NCI-H1105 (cell line): ENCODE data around the gene AVPR2.

Experiments
- DNase-seq: peaks from one replicate; lab custom pipeline; 2025; lab: John Stamatoyannopoulos, UW

AVPR2 gene

DNA sequence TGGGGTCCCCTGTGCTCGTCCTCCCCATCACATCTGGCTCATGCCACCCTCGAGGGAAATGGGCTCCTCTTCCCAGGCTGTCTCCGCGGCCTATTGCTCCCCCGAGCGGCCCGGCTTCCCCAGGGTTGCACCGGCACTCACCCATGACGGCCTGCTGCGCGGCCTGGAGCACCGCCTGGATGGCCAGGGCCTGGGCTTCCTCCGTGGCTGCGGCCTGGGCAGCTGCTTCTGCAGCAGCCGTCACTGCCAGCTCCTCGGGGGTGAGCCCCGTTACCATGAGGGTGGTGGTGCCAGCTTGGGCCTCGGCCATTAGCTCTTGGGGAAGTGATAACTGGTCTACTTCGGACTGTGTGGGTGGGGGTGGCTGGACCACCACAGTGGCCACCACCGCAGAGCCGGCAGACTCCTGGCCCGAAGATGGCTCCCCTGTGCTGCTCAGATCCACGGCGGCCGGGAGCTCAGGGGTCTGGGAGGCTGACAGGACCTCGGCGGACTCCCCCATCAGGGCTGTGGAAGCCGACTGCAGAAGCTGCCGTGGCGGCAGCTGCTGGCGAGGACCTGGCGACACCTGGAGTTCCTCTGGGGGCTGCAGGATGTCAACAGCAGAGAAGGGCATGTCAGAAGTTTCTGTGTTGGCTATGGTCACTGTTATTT, 48.0 kb downstream of the AVPR2 start:
- no peak for DNase-seq

DNA sequence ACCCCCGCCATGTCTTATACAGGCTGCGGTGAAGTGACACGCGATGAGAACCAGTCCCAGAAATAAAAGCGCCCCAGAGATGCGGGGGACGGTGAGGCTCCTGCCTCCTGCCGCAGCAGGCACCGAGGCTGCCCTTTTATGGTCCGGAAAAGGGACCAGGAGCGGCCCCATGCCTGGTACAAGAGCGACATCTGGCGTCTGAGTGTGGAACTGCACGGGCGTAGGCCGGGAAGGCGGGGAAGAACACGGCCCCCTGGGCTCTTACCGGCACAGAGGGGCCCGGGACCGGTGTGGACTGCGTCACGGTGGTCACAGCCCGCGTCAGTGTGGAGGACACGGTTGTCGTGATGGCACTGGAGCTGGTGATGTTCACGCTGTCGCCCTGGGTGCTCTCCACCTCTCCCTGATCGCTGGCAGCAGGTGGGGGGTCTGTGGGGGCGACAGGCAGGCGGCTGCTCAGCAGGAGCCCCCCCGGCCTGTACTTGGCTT, 48.9 kb downstream of the AVPR2 start:
- peak; percentile 31 for DNase-seq

DNA sequence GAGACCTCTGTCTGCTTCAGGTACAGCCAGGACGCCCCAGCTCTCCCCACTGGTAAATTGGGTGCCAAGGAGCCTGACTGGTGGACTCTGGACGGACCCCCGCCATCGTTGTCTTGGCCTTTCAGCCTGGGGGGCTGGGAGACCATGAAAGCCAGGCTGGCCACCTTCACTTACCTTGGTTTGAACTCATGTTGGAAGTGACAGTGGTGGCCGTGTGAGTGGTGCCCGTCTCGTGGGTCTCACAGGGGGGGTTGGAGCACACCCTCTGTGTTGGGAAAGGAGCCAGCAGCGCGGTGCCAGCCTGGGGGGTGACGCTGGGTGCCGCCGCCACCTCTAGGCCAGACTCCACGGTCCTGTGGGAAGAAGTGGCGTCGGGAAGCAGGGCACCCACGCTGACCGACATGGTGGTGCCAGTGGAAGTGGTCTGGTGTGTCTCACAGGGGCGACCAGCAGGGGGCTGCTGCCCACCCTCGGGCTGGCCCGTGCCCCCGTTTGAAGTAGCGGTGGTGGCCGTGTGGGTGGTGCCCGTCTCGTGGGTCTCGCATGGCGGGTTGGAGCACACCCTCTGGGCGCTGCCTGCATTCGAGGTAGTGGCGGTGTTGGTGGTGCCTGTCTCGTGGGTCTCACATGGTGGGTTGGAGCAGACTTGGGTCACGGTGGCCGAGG, 49.6 kb downstream of the AVPR2 start:
- no peak for DNase-seq

DNA sequence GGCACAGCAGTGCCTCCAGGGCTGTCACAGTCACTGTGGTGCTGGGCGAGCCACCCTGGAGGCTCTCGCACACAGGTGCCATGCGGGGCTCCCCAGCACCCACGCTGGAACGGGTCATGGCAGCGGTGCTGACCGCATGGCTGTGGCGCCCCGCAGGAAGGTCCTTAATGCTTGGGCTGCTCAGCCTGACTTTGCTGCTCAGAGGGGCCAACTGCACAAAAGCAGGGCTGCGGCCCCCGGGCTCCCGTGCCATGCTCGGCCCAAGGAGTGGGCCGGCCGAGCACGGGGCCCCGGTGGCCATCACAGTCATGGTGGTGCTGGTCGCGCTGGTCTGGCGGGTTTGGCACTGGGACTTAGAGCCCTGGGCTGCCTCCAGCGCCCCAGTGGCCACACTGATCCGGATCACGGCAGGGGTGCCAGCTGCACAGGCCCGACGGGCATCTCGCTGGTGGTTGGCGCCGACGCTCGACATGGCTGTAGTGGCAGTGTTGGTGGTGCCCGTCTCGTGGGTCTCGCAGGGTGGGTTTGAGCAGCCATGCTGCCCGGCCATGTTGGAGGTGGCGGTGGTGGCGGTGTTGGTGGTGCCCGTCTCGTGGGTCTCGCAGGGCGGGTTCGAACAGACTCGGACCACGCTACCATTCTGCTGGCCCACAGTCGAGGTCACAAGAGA, 50.2 kb downstream of the AVPR2 start:
- no peak for DNase-seq

DNA sequence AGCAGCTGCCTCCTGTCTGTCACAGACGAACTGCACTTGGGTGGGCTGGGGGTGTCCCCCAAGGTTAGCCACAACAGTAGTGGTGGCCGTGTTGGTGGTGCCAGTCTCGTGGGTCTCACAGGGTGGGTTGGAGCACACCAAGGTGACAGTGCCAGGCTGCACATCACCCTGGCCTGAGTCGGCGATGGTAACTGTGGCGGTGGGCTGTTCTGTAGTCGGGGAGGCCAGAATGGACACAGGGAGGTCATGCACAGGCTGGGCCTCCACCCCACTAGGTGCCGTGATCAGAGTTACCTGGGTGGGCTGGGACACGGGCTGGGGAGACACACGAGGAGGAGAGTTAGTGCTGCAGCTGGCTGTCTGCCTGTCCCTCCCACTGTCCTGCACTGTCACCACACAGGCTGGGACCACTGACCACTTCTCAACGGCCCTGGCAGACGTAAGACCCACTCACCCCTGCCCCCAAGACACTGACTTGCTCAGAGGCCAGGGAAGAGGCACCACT, 50.8 kb downstream of the AVPR2 start:
- DNase-seq = no peak

DNA sequence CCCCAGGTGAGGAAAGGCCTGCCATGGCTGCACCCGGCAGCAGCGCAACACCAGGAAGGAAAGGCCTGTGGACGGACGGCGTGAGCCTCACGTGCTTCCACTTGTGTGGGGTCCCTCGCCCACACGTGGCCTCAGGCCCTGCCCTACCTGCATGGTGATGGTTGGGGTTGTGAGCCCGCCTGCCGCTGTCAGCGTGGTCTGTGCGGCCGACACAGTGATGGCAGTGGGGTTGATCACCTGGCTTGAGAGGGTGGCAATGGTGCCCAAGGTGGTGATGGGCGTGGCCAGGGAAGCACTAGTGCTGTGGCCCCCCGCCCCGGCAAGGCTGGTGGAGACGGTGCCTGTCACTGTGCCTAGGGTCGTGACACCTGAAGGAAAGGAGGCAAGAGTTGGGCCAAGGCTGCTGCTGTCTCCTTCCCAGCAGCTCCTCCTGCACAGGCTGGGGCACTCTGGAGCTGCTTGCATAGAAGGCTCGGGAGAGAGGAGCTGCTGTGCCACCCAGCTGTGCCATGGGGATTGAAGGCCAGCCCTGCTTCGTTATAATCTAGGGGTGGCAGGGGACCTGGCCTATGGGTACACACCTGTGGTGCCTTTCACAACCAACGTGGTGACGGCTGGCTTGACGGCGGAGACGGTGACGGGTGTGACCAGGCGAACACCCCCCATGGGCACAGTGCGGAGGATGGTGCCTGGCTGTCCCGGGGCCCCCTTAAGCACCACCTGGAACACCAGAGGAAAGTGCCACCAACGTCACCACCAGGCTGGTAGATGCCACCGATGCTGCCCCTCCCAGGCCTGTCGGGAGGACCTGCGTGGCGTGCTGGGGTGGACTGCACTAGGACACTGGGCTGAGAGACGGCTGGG, 51.8 kb downstream of the AVPR2 start:
- no peak for DNase-seq
